ENCODE results near the gene TAAR5. TPM values are rescaled to one million over a fixed set of nuclear protein-coding genes. Genes with fewer than 3 reads are reported as not detected.

TAAR5 gene
- total and polyA plus RNA-seq, 2 experiments from 2014 or later = not detected

- Histone ChIP-seq H4K20me1 (ENCODE audit: insufficient read depth, poor library complexity, severe bottlenecking) (no peaks in the 10 kb centered on the region), H3K79me2 (no peaks in the 10 kb centered on the region), H2AFZ (no peak overlapping the region), H3K9me3 (ENCODE audit: low read depth) (no peaks in the 10 kb centered on the region), H3K4me2 (no peak overlapping the region), H3K27ac (no peak overlapping the region), H3K27me3 (no peaks in the 10 kb centered on the region), H3K4me1 (ENCODE audit: insufficient read depth) (no peaks in the 10 kb centered on the region), H3K9me2 (replicated peaks; ENCODE audit: insufficient read depth) (no peaks in the 10 kb centered on the region), H3K4me3 (no peak overlapping the region), H3K36me3 (replicated peaks; ENCODE audit: insufficient read depth, low read depth) (no peaks in the 10 kb centered on the region)
- DNase-seq (ENCODE audit: low spot score) = no peak
- TF ChIP-seq EZH2phosphoT487 (IDR thresholded peaks at IDR 0.05; ENCODE audit: low read depth, severe bottlenecking, unreplicated experiment) (no peak), EZH2 (IDR thresholded peaks at IDR 0.05; ENCODE audit: borderline replicate concordance) (no peak), CTCF (IDR thresholded peaks at IDR 0.05; ENCODE audit: poor library complexity) (no peak)
- WGBS (ENCODE audit: low lambda C conversion rate, missing lambda C conversion rate) = 85% methylated on average over 1 of the region's 1 CpG
These were observed 4.8 kb downstream of the TAAR5 start for GRCh38 chr6:132584698-132585097.

GRCh38 chr6:132571774-132572173 is 17.8 kb downstream of the TAAR5 start:
- H3K9me3 ChIP-seq (ENCODE audit: low read depth) = no peaks in the 10 kb centered on the region

DNA sequence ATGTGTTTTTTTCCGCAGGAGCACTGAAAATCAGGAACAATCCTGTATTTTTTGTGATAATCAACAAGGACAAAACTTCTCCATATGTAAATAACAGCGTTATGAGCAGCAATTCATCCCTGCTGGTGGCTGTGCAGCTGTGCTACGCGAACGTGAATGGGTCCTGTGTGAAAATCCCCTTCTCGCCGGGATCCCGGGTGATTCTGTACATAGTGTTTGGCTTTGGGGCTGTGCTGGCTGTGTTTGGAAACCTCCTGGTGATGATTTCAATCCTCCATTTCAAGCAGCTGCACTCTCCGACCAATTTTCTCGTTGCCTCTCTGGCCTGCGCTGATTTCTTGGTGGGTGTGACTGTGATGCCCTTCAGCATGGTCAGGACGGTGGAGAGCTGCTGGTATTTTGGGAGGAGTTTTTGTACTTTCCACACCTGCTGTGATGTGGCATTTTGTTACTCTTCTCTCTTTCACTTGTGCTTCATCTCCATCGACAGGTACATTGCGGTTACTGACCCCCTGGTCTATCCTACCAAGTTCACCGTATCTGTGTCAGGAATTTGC is 19.2 kb downstream of the TAAR5 start, which contains the start of gene TAAR6:
Gene TAAR6 (plus strand): TSS at position 102 of the 557 bp plus-strand sequence. CDS start 0 bp downstream, at position 102.
- H3K27me3 ChIP-seq = no peaks in the 10 kb centered on the region
- no peak within 1 kb of the TSS for H3K4me2 ChIP-seq
- H3K9me2 ChIP-seq (replicated peaks; ENCODE audit: insufficient read depth) = no peaks in the 10 kb centered on the region
- no peak within 1 kb of the TSS for H3K4me3 ChIP-seq
- 84% methylated on average over 15 of the region's 15 CpGs for WGBS (ENCODE audit: low lambda C conversion rate, missing lambda C conversion rate)
- H3K4me1 ChIP-seq (ENCODE audit: insufficient read depth) = no peaks in the 10 kb centered on the region
- no peak for DNase-seq (ENCODE audit: low spot score)
- no peak within 1 kb of the TSS for H3K27ac ChIP-seq
- H3K36me3 ChIP-seq (replicated peaks; ENCODE audit: insufficient read depth, low read depth) = no peaks in the 10 kb centered on the region
- H2AFZ ChIP-seq = no peak within 1 kb of the TSS
- no peak for TF ChIP-seq CTCF (IDR thresholded peaks at IDR 0.05; ENCODE audit: poor library complexity)
- TF ChIP-seq EZH2 (IDR thresholded peaks at IDR 0.05; ENCODE audit: borderline replicate concordance) = no peak
- no peak for TF ChIP-seq EZH2phosphoT487 (IDR thresholded peaks at IDR 0.05; ENCODE audit: low read depth, severe bottlenecking, unreplicated experiment)
- no peaks in the 10 kb centered on the region for H3K9me3 ChIP-seq (ENCODE audit: low read depth)
- no peaks in the 10 kb centered on the region for H4K20me1 ChIP-seq (ENCODE audit: insufficient read depth, poor library complexity, severe bottlenecking)
- H3K79me2 ChIP-seq = no peaks in the 10 kb centered on the region

More at GRCh38 chr6:132571774-132572173, 17.8 kb downstream of the TAAR5 start:
- H3K4me2 ChIP-seq = no peak overlapping the region
- H4K20me1 ChIP-seq (ENCODE audit: insufficient read depth, poor library complexity, severe bottlenecking) = no peaks in the 10 kb centered on the region
- no peak overlapping the region for H3K27ac ChIP-seq
- no peaks in the 10 kb centered on the region for H3K79me2 ChIP-seq
- no peaks in the 10 kb centered on the region for H3K36me3 ChIP-seq (replicated peaks; ENCODE audit: insufficient read depth, low read depth)
- no peak overlapping the region for H3K4me3 ChIP-seq
- no peak for TF ChIP-seq EZH2phosphoT487 (IDR thresholded peaks at IDR 0.05; ENCODE audit: low read depth, severe bottlenecking, unreplicated experiment)
- DNase-seq (ENCODE audit: low spot score) = no peak
- H3K27me3 ChIP-seq = no peaks in the 10 kb centered on the region
- no peaks in the 10 kb centered on the region for H3K9me2 ChIP-seq (replicated peaks; ENCODE audit: insufficient read depth)
- H3K4me1 ChIP-seq (ENCODE audit: insufficient read depth) = no peaks in the 10 kb centered on the region
- H2AFZ ChIP-seq = no peak overlapping the region

DNA sequence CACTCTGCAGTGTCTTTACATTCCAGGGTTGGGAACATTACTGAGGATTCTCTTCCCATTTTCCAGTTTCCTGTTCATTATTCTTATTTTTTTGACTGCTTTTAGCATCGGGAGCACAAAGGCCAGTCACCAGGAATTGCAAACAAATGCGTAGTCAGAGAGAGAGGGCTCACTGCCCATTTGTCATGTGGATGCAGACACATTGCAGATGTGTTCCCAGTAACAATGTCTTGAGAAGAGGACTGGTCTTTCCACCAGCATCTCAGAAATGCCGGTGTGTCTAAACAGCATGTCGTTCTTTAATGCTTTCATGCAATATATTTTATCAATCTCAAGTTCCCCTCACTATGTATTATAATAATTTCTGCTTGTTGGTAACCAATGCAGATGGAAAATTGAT is 20.4 kb downstream of the TAAR5 start:
- Histone ChIP-seq H4K20me1 (ENCODE audit: insufficient read depth, poor library complexity, severe bottlenecking) (no peaks in the 10 kb centered on the region), H3K36me3 (replicated peaks; ENCODE audit: insufficient read depth, low read depth) (no peaks in the 10 kb centered on the region), H3K27ac (no peak overlapping the region), H2AFZ (no peak overlapping the region), H3K4me3 (no peak overlapping the region), H3K4me2 (no peak overlapping the region), H3K9me2 (replicated peaks; ENCODE audit: insufficient read depth) (no peaks in the 10 kb centered on the region), H3K79me2 (no peaks in the 10 kb centered on the region), H3K4me1 (ENCODE audit: insufficient read depth) (no peaks in the 10 kb centered on the region), H3K9me3 (ENCODE audit: low read depth) (no peaks in the 10 kb centered on the region), H3K27me3 (no peaks in the 10 kb centered on the region)
- DNase-seq (ENCODE audit: low spot score) = no peak
- TF ChIP-seq EZH2phosphoT487 (IDR thresholded peaks at IDR 0.05; ENCODE audit: low read depth, severe bottlenecking, unreplicated experiment) (no peak), EZH2 (IDR thresholded peaks at IDR 0.05; ENCODE audit: borderline replicate concordance) (no peak), CTCF (IDR thresholded peaks at IDR 0.05; ENCODE audit: poor library complexity) (no peak)
- 55% methylated on average over 4 of the region's 4 CpGs for WGBS (ENCODE audit: low lambda C conversion rate, missing lambda C conversion rate)
